ACC112 (cell line): ENCODE data around the gene CIART.
"Not testable (repeated sequence)": the region's sequence is repeated elsewhere in the genome, so short reads cannot be mapped to it uniquely, and the experiment has no call there.

Experiments used
- H2AFZ ChIP-seq: fragments of 200-600 bp; sonication (generic); one replicate; pipeline ENCODE4 v1.6.0; 2017; ENCODE audit warnings: antibody characterized with exemption, low read length; ENCODE audit not compliant: unreplicated experiment
- H3K27ac ChIP-seq: fragments of 200-600 bp; sonication (generic); 2 replicates; pipeline ENCODE4 v1.5.1; 2014; ENCODE audit warnings: low read depth, mild to moderate bottlenecking, antibody characterized with exemption, low read length, moderate library complexity
- H3K27me3 ChIP-seq: fragments of 200-600 bp; sonication (generic); 2 replicates; pipeline ENCODE4 v1.6.1; 2014; ENCODE audit warnings: mild to moderate bottlenecking, antibody characterized with exemption, low read length, moderate library complexity, mixed read lengths; ENCODE audit not compliant: insufficient read depth
- H3K36me3 ChIP-seq: fragments of 200-600 bp; sonication (generic); 2 replicates; pipeline ENCODE4 v1.6.1; 2016; ENCODE audit warnings: mild to moderate bottlenecking, antibody characterized with exemption, low read length, moderate library complexity, mixed read lengths; ENCODE audit not compliant: insufficient read depth
- H3K4me1 ChIP-seq: fragments of 200-600 bp; sonication (generic); one replicate; pipeline ENCODE4 v1.6.1; 2016; ENCODE audit warnings: low read length, mixed read lengths; ENCODE audit not compliant: insufficient read depth, unreplicated experiment, control insufficient read depth
- H3K4me3 ChIP-seq: fragments of 200-600 bp; sonication (generic); 2 replicates; pipeline ENCODE4 v1.5.1; 2014; ENCODE audit warnings: mild to moderate bottlenecking, low read depth, low read length
- H3K79me2 ChIP-seq: fragments of 200-600 bp; sonication (generic); one replicate; pipeline ENCODE4 v1.6.0; 2016; ENCODE audit warnings: low read length; ENCODE audit not compliant: control insufficient read depth, unreplicated experiment, insufficient read depth

CIART gene

DNA sequence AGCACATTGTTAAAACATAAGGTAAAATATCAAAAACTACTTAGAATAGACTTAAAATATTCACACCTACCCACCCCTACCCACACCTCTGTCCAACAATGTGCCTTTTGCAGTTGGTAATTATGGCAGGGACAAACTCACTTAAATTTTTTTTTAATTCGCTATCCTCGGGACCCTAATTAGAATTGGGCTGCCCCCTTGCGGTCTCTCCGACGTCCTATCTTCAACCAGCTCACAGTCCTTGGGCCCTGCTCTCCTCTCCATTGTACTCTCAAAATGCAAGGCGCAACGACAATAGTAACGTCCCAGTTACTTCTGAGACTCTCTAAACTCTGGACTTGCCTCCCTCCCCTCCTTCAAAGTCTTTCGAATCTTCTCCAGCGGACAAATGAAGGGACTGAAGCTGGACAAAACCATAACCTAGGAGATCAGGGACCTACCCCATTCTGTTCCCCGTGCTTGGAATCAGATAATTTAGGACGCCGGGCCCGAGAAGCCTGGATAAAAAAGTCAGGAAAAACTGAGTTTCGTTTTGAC is 1.1 kb upstream of the CIART start:
- peaks cover 11% of the 10 kb centered on the region for H3K4me1 ChIP-seq
- peak overlapping the region; percentile 97 for H2AFZ ChIP-seq
- H3K27ac ChIP-seq: peak overlapping the region; percentile 90
- H3K79me2 ChIP-seq: no peaks in the 10 kb centered on the region
- peak overlapping the region; percentile 82 for H3K4me3 ChIP-seq
- no peaks in the 10 kb centered on the region for H3K27me3 ChIP-seq
- H3K36me3 ChIP-seq: 0 out of 2 replicates have a peak, but pooled peaks cover 4% of the 10 kb centered on the region

DNA sequence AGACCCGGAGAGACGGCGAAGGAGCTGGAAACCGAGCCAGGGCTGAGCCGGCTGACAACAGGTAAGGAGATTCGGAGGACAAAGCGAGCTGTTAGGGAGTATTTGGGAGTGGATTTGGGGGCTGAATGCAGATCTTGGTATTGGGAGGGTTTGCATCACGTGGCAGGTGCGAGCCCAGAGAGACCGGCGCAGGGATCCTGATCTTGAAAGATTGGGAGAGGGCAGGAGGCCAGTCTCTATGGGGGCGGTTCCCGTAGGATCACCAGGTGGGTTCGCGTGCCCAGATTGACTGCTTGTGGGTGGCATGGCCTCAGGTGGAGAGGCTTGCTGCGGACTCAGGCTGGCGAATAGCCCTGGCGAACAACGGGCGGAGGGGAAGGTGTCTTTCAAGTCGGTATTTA is 204 bp downstream of the CIART start:
- Histone ChIP-seq H2AFZ (peak overlapping the region; percentile 17), H3K36me3 (0 out of 2 replicates have a peak, but pooled peaks cover 4% of the 10 kb centered on the region), H3K27ac (no peak overlapping the region), H3K79me2 (no peaks in the 10 kb centered on the region), H3K4me3 (peak overlapping the region; percentile 82), H3K27me3 (no peaks in the 10 kb centered on the region), H3K4me1 (peaks cover 11% of the 10 kb centered on the region)

DNA sequence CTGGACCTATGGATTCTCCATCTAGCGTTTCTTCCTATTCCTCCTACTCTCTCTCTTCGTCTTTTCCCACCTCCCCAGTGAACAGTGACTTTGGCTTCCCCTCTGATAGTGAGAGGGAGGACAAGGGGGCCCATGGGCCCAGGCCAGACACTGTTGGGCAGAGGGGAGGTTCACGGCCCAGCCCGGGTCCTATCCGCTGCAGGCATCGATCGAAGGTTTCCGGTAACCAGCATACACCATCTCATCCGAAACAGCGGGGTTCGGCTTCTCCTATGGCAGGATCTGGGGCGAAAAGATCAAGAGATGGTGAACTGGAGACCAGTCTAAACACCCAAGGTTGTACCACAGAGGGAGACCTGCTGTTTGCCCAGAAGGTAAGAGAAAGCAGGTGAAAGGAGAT is 906 bp downstream of the CIART start:
- Histone ChIP-seq H3K36me3 (0 out of 2 replicates have a peak, but pooled peaks cover 4% of the 10 kb centered on the region), H3K27me3 (no peaks in the 10 kb centered on the region), H3K27ac (no peak overlapping the region), H3K4me3 (peak overlapping the region; percentile 82), H3K4me1 (peaks cover 11% of the 10 kb centered on the region), H3K79me2 (no peaks in the 10 kb centered on the region), H2AFZ (peak overlapping the region; percentile 17)

DNA sequence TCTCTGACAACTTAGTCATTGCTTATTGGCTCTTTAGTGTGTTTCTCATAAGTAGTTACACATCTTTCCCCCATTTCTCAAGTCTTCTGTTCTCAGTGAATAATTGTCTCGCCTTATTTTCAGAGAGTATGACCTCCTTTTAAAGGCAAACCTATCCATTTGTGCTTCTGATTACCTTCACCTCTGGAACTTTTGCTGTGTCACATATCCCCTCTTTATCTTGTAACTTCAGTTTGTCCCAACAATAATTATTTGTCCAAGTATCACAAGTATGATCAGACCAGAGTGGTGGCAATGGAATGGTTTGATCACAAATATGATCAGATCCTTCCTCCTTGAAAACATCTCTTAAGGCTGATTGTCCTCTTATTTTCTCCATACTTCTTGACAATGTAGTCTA is 6.0 kb downstream of the CIART start:
- no peak overlapping the region for H2AFZ ChIP-seq
- no peaks in the 10 kb centered on the region for H3K79me2 ChIP-seq

DNA sequence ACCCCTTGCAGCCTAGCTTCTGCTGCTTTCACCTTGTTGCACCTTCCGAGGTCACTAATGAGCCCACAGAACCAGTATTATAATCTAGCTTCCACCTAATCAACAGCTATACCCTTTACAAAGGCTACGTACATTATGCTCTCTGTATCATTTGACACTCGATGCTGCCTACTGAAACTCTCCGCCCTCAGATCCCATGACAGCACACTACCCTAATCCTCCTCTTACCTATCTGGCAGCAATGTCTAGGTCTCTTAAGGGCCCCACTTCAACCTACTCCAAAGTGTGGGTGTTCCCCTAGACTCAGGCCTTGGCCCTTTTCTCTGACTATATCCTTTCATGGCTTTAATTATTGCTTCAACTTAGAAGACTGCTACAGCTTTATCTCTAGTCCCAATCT is 6.5 kb downstream of the CIART start:
- H3K36me3 ChIP-seq: 0 out of 2 replicates have a peak, but pooled peaks cover 4% of the 10 kb centered on the region
- H3K4me3 ChIP-seq: no peak overlapping the region
- peaks cover 7% of the 10 kb centered on the region for H3K4me1 ChIP-seq
- no peaks in the 10 kb centered on the region for H3K27me3 ChIP-seq
- no peak overlapping the region for H3K27ac ChIP-seq
- H2AFZ ChIP-seq: no peak overlapping the region
- peaks cover 2% of the 10 kb centered on the region for H3K79me2 ChIP-seq

More for the DNA sequence above, 6.0 kb downstream of the CIART start:
- Histone ChIP-seq H3K27ac (no peak overlapping the region), H3K36me3 (0 out of 2 replicates have a peak, but pooled peaks cover 4% of the 10 kb centered on the region), H3K4me3 (no peak overlapping the region), H3K27me3 (no peaks in the 10 kb centered on the region), H3K4me1 (peaks cover 6% of the 10 kb centered on the region)

DNA sequence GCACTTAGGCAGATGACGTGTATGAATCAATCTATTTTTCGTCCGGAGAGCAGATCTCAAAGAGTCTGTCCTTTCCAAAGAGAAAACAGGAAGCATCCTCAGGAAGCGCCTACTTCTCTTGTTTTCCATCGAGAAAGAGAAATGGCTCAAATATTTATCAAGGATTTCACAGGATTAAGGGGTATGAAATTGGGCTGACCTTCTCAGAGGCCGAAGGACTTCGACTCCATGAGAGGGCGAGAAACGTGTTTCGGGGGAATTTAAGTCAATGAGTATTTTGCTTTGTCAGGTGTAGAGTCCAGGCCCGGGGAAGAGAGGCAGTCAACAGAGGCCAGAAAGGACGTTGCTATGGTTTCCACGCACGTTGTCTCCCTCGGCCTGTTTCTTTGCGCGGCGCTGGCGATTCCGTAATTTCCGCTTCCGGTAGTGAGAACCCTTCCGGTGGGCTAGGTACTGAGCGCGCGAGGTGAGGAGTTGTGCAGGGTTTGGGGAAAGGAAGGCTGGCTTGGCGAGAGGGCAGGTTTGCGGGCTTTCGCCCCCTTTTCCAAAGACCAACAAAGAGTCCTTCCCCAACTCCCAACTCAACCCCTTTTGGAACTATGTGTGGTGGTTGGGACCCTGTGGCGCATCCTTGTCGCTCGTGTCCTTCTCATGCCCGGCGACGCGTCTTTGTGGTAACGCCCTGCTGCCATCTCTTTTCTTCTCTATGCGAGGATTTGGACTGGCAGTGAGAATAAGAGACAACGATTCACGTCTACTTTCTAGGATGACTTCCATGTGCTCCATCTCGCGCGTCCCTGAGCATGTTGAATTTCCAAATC is 11.3 kb downstream of the CIART start, which contains the start of gene MRPS21:
Gene MRPS21, plus strand, starts transcription at position 429 of the 821 bp plus-strand sequence. CDS start 506 bp downstream, outside the sequence.
- Histone ChIP-seq H2AFZ (peak within 1 kb of the TSS; percentile 97), H3K27me3 (no peaks in the 10 kb centered on the region), H3K27ac (peak within 1 kb of the TSS; percentile 91), H3K4me1 (peaks cover 18% of the 10 kb centered on the region), H3K36me3 (peaks cover 9% of the 10 kb centered on the region; the same call in 1 of the 2 replicates), H3K4me3 (peak within 1 kb of the TSS; percentile 88), H3K79me2 (peaks cover 31% of the 10 kb centered on the region)

DNA sequence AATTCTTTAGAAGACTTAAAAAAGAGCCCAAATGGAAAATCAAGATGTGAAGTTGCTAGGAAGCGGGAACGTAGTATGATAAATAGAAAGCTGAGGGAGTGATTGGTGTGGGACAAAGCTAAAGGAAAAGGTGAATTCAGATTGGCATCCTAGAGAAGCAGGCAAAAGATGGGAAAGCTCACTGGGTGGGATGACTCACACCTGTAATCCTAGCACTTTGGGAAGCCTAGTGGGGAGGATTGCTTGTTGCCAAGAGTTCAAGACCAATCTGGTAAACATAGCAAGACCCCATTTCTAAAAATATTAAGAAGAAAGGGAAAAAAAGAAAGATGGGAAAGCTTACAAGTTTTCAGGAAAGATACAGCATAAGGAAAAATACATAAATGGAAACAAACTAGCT is 13.1 kb downstream of the CIART start:
- peaks cover 17% of the 10 kb centered on the region; the same call in 1 of the 2 replicates for H3K36me3 ChIP-seq
- peaks cover 18% of the 10 kb centered on the region for H3K4me1 ChIP-seq
- no peaks in the 10 kb centered on the region for H3K27me3 ChIP-seq
- H3K27ac ChIP-seq: no peak overlapping the region
- peaks cover 38% of the 10 kb centered on the region for H3K79me2 ChIP-seq
- no peak overlapping the region for H2AFZ ChIP-seq
- no peak overlapping the region; the same call in 1 of the 2 replicates for H3K4me3 ChIP-seq

DNA sequence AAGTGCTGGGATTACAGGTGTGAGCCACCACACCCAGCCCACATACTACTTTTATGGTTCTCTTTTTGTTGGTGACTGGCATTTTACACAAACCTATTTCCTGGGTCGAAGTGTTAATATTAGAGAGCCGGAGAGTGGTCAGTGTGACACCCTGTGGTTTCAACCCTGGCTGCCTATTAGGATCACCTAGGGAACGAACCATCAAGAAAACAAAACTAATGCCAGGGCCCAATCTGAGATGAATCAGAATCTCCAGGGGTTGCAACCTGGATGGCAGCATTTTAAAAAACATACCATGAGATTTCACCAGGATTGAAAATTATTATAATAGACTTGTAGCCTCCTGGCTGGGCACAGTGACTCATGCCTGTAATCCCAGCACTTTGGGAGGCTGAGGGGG is 17.4 kb downstream of the CIART start:
- Histone ChIP-seq H3K79me2 (peaks cover 31% of the 10 kb centered on the region), H2AFZ (no peak overlapping the region), H3K36me3 (peaks cover 39% of the 10 kb centered on the region), H3K27me3 (no peaks in the 10 kb centered on the region), H3K4me3 (no peak overlapping the region), H3K4me1 (peaks cover 11% of the 10 kb centered on the region), H3K27ac (no peak overlapping the region)

DNA sequence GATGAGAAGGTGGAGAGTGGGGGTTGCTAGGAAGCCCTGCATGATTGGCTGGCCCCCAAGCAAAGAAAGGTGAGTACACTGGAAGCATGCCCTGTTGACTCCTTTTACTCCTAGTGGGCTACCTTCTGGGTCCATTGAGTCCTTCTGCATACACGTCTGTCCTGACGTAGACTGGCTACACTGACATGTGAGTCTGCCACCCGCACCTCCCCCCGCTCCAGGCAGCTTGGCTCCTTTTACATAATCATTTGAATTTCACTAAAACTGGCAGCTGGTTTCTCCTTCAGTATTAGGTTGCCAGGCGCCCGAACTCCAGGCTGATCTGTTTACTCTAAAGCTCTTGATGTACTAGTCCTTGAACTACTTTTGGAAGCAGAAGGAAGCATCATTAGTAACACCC is 20.0 kb downstream of the CIART start:
- Histone ChIP-seq H3K36me3 (peaks cover 37% of the 10 kb centered on the region), H3K79me2 (peaks cover 11% of the 10 kb centered on the region), H3K27me3 (no peaks in the 10 kb centered on the region), H2AFZ (no peak overlapping the region), H3K4me1 (no peaks in the 10 kb centered on the region), H3K27ac (no peak overlapping the region), H3K4me3 (no peak overlapping the region)

DNA sequence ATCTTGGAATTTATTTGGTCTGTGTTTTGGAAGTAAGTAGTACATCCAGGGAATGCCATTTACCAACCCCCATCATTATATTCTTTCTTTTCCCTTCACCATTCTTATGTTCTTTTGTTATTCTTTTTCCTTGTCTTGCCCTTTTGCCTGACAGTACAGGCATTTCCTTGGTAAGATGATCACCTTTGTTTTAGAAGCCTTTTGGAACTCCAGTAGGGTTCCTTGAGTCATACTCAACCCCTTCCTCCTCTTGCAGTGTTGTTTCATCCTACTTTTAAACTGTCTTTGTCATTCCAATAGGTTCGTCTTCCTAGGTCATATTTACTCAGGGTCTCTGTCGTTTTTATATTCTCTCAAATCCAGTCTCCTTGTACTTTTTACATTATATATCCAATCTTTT is 20.5 kb downstream of the CIART start:
- Histone ChIP-seq H3K79me2 (peaks cover 11% of the 10 kb centered on the region), H3K27ac (no peak overlapping the region), H3K27me3 (no peaks in the 10 kb centered on the region), H2AFZ (no peak overlapping the region), H3K4me3 (no peak overlapping the region), H3K36me3 (peaks cover 36% of the 10 kb centered on the region), H3K4me1 (no peaks in the 10 kb centered on the region)

DNA sequence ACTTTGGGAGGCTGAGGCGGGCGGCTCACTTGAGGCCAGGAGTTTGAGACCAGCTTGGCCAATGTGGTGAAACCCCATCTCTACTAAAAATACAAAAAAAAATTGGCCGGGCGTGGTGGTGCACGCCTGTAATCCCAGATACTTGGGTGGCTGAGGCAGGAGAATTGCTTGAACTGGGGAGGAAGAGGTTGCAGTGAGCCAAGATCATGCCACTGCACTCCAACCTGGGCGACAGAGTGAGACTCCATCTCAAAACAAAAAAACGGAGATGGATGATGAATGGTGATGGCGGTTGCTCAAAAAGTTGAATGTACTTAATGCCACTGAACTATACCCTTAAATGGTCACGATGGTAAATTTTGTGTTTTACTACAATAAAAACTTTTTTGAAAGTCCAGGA is 26.2 kb downstream of the CIART start:
- not testable (repeated sequence) for H3K27ac ChIP-seq, H3K4me1 ChIP-seq, H3K4me3 ChIP-seq, H3K79me2 ChIP-seq, H3K36me3 ChIP-seq, H3K27me3 ChIP-seq, H2AFZ ChIP-seq
